Stimulated activated CD8-positive, alpha-beta memory T cell treated with anti-CD3 and anti-CD28 coated beads, Interleukin-15, amount 100 ng/mL, for 1 hour (primary cell): ENCODE measurements around the gene ANTXR2.
"Not testable (repeated sequence)": the region's sequence is repeated elsewhere in the genome, so short reads cannot be mapped to it uniquely, and the experiment has no call there.

ENCODE experiments used
- DNase-seq: peaks from one replicate; pipeline ENCODE4 v3.0.0-alpha.2; 2020; ENCODE audit warnings: low read depth

Gene ANTXR2

DNA sequence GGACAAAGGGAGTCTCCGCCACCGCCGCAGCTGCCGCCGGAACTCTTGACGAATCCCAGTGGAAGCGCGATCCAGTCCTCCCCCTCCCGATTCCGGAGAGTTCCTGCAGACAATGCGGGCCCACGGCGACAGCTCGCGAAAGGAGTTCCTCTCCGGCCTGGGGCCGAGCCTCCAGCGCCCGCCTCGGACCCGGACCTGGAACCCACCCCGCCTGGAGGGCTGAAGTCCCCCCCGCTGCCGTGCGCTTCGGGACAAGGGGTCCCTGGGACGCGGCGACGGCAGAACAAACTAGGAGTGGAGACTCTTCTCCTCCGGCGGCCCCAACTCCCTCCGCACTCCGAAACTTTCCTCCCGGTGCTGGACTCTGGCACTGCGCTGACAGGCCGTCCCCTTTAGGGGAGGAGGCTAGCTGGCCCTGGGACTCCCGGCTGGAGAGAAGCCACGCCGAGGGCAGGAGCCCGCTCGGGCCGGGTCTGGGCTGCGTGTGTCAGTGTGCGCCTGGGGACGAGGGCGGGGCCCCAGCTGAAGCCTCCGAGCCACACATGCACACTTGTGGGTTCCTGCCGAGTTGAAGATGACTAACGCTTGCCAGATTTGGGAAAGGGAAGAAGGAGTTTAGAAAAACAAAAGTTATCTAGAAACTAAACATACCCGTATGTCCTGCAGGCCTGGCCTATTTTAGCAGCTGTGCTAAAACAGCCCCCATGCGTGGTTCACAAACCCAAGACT lies at the start of gene ANTXR2:
Gene ANTXR2, minus strand, starts transcription at position 486 of the 729 bp plus-strand sequence. CDS start 669 bp downstream, outside the sequence.
- DNase-seq = no peak

DNA sequence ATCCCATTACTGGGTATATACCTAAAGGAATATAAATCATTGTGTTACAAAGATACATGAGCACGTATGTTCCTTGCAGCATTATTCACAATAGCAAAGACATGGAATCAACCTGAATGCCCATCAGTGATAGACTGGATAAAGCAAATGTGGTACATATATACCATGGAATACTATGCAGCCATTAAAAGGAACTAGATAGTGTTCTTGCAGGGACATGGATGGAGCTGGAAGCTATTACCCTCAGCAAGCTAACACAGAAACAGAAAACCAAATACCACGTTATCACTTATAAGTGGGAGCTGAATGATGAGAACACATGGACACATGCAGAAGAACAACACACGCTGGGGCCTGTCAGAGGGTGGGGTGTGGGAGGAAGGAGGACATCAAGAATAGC lies 48.8 kb upstream of the ANTXR2 start:
- DNase-seq = not testable (repeated sequence)

DNA sequence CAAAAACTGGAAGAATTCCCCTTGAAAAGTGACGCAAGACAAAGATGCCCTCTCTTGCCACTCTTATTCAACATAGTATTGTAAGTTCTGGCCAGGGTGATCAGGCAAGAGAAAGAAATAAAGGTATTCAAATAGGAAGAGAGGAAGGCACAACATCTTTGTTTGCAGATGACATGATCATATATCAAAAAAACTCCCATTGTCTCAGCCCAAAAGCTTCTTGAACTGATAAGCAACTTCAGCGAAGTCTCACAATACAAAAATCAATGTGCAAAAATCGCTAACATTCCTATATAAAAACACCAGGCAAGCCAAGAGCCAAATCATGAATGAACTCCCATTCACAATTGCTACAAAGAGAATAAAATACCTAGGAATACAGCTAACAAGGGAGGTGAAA lies 46.6 kb upstream of the ANTXR2 start:
- DNase-seq = not testable (repeated sequence)

DNA sequence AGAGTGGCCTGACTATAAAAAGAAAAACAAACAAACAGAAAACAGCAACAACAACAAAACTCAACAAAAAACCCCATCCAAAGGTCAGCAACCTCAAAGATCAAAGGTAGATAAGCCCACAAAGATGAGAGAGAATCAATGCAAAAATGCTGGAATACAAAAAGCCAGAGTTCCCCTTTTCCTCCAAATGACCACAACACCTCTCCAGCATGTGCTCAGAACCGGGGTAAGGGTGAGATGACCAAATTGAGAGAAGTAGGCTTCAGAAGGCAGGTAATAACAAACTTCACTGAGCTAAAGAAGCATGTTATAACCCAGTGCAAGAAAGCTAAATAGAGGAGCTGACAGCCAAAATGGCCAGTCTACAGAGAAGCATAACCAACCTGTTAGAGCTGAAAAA lies 43.5 kb upstream of the ANTXR2 start:
- no peak for DNase-seq

DNA sequence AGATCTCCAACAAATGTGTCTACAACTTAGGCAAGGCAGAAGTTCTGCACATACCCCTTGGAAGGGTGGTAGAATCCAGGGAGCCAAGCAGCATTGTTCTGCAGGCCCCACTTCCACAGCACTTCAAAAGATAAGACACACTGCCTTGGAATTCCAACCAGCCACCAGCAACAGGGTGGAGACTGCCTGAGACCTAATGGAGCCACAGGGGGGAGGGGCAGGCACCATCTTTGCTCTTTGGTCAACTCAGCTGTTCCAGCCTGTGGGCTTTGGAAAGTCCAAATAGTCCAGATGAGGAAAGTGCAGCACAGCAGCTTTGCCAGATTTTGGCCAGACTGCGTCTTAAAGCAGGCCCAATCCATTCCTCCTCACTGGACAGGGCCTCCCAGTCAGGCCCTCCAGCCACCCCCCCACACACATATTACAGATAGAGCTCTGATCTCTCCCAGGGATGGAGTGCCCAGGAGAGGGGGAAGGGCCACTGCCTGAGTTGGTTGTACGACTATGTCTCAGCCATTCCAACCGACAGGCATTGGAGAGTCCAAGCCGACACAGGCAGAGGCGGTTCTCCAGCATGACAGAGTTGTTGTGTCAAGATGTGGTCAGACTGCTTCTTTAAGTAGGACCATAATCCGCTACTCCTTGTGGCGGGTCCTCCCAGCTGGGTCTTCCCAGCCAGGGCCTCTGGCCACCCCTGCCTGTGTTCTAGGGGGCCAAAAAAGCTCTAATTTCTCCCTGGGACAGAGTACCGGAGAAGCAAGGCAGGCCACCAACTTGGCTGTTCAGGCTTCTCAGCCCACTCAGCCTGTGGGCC lies 42.5 kb upstream of the ANTXR2 start:
- DNase-seq = no peak

DNA sequence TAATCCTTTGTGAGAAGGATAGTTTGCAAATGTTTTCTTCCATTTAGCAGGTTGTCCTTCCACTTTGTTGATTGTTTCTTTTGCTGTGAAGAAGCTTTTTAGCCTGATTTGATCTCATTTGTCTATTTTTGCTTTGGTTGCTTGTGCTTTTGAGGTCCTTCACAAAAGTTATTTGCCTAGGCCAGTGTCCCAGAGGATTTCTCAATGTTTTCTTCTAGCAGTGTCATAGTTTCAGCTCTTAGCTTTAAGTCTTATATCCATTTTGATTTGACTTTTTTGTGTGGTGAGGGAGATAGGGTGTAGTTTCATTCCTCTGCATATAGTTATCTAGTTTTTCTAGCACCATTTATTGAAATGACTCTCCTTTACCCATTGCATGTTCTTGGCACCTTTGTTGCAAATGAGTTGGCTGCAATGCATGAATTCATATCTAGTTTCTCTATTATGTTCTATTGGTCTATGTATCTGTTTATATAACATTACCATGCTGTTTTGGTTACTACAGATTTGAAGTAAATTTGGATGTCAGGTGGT lies 41.8 kb upstream of the ANTXR2 start:
- DNase-seq = no peak

DNA sequence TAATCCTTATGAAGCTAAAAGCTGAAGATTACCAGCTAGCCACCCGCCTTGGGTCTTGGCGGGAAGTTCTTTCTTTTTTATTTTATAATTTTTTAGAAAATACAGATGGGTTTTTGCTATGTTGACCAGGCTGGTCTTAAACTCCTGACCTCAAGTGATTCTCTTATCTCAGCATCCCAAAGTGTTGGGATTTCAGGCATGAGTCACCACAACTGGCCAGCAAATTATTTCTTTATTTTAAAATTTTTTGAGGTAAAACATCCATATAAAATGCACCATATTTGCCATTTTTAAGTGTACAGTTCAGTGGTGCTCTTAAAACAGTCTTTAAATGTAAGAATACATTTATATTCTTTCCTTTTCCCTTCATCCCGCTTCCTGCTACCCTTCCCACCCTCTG lies 40.6 kb upstream of the ANTXR2 start:
- DNase-seq = no peak

DNA sequence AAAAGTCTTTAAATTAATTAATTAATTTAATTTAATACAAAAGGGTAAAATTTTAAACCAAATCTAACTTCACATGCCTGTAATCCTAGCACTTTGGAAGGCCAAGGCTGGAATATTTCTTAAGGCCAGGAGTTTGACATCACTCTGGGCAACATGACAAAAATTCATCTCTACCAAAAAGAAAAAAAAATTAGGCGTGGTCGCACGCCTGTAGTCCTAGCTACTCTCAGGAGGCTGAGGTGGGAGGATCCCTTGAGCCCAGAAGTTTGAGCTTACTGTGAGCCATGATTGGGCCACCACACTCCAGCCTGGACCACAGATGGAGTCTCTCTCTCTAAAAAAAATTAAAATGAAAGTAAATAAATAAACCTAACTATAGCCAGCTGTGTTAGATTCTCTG lies 39.2 kb upstream of the ANTXR2 start:
- no peak for DNase-seq

DNA sequence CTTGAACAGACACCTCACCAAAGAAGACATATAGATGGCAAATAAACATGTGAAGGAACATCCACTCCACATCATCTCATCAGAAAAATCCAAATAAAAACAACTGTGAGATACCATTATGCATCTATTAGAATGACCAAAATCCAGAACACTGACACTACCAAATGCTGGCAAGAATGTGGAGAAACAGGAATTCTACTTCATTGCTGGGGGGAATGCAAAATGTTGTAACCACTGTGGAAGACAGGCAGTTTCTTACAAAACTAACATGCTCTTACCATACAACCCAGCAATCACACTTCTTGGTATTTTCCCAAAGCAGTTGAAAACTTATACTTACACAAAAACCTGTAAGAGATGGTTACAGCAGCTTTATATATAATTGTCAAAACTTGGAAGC lies 38.2 kb upstream of the ANTXR2 start:
- DNase-seq = no peak

DNA sequence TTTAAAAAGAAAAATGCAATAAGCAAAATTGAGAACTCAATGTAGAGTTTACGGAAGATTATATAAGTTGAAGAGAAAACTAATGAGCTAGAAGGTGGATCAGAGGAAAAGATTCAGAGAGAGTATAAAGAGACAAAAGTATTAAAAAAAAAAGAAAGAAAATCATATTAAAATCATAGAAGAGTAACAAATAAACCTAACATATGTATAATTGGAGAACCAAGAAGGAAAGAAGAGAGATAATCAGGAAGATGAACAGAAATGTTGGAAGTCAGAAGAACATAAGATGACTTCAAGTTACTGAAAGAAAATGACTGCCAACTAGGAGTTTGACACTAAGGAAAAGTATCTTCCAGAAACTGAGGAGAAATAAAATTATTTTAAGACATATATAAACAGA lies 34.3 kb upstream of the ANTXR2 start:
- no peak for DNase-seq

DNA sequence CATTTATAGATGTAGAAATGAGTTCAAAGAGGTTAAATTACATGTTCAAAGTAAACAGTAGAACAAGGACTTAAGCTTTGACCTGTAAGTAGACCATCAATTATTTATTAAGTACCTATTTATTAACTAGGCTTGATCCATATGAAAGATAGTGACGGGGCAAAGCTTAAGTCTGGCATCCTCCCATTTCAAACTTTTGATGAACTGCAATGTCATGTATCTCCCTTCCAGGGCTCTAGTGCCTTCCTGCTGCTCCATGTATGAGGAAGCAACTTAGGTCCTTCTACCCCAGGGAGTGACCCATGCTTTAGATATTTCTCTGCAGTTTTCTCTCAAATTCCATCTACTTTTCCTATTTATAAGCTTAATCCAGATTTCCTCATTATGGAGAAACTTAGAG lies 31.9 kb upstream of the ANTXR2 start:
- DNase-seq = no peak

DNA sequence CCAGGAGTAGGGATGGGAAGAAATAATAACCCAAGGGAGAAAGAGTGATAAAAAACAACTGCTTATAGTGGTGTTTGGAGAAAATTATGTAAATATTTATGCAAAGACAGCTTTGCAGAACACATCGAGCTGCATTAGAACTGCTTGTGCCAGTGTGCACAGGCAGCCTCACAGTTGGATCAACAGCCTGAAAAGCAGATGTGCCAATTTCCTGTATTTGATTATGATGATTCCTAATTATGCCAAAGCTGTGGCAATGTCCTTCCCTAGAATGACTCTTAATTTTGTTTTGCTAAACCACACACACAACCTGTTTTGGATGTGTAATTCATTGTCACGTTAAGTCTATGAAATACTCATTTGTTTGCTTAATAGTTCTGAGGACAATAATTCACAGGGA lies 30.6 kb upstream of the ANTXR2 start:
- DNase-seq = no peak

DNA sequence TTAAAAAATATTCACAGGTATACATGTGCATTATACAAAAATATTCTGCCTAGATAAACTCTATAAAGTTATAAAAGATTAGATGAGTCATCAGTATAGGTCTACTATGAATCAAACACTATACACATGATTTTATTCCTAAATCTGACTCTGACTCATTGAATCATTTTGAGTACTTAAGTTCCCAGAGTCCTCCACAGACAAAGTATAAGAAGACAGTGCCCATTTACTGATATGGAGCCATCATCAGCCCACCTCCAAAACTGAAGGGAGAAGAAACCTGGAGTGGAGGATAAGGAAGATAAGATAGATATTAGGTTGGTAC lies 28.7 kb upstream of the ANTXR2 start:
- DNase-seq = no peak

DNA sequence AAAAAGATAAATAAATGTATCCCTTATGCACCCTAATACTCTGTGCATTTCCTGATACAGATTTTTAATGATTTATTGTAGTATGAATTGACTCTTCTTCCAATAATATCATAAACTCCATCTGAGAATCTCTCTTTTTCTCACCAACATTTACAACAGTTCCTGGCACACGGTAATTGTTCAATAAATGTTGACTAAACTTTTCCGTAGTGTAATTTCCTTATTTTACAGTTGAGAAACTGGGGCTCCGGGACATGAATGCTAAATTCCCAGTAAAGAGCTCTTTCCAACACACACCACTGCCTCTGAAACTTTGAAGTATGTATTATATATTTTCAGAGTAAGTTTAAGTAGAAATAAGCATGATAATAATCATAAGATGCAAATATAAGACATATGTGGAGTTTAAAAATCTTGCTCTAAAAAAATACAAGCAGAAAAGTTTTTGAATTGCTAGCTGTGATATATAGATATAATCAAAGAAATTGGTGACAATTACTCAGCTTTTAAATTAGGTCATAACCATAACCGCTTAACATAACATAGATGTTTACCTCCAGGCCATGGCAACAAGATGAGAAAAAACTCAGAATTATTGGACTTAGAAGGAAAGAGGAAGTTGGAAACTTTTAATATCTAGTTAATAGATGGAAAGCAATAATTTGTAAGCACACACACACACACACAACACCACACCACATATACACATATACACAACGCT lies 28.2 kb upstream of the ANTXR2 start:
- DNase-seq = no peak

DNA sequence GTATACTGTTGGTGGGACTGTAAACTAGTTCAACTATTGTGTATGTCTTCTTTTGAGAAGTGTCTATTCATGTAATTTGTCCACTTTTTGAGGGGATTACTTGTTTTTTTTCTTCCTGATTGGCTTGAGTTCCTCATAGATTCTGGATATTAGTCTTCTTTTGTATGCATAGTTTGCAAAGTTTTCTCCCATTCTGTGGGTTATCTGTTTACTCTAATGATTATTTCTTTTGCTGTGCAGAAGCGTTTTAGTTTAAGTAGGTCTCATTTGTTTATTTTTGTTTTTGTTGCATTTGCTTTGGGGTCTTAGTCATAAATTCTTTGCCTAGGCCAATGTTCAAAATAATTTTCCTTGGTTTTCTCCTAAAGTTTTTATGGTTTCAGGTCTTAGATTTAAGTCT lies 26.6 kb upstream of the ANTXR2 start:
- no peak for DNase-seq

DNA sequence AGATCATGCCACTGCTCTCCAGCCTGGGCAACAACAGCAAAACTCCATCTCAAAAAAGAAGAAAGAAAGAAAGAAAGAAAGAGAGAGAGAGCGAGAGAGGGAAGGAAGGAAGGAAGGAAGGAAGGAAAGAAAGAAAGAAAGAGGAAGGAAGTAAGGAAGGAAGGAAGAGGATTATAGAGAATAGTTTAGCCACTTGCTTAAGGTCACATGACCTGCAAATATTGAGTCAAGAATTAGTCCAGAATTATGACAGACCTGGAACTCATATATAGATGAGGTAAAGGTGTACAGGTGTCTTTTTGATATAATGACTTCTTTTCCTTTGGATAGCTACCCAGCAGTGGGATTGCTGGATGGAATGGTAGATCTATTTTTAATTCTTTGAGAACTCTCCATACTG lies 25.6 kb upstream of the ANTXR2 start:
- no peak for DNase-seq

DNA sequence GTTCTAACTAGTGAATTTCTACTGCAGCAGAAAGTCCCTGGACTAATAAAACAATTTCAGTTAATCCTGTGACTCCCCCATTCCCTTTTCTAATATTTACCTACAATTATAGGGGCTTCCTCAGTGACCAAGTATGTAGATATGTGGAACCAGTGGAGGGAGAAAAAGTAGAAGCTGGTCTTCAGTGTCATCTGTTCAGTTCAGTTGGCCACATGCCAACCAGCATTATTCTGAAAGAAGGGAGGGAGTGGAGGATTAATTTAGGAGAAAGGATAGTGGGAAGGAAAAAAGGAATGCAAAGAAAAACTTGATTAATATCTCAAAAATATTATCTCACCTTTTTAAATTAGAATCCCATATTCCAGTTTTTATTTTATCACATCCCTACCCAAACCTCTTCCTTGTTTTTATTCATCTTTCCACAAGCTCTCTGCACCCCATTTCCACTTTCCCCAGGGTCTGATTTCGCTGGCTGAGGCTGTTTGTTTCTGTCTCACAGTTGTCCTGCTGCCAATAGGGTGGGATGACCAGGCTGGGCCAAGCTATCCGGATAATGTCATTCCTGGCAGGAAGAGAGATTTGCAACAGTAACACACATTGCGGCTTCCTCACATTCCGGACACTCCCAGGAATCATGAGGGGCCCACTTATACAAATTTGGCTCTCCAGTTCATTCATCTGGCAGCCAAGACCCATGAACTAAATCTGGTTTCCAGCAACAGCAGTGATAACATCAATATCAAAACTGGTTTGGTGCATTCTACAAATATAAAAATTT lies 24.6 kb upstream of the ANTXR2 start:
- no peak for DNase-seq

DNA sequence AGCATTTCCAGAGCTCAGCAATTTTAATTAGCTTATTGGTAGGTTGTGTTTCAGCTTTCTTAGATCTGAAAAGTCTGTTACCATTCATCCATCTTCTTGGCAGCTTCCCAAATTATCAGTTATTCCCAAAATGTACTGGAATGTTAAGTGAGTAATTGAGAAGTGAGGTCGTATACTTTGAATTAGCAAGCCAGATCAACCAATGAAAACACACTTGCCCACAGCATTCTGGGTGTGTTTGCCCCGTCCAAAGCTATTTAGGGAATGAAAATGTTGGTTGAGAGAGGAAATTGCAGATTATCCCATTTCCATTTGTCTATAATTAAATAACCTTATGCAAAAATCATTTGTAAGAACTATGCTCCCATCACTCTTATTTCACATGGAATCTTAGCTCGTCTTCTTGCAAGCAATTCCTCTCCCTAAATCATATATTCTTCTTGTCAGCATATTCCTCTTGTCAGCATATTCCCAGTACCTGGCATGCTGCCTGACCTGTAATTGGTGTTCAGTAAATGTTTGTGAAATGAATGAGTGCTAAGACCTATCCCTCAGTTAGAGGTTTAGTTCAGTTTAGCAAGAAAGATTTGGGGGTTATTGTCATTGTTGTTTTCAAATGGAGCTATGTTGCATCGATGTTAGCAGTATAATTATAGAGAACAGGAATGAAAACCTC lies 23.3 kb upstream of the ANTXR2 start:
- no peak for DNase-seq

DNA sequence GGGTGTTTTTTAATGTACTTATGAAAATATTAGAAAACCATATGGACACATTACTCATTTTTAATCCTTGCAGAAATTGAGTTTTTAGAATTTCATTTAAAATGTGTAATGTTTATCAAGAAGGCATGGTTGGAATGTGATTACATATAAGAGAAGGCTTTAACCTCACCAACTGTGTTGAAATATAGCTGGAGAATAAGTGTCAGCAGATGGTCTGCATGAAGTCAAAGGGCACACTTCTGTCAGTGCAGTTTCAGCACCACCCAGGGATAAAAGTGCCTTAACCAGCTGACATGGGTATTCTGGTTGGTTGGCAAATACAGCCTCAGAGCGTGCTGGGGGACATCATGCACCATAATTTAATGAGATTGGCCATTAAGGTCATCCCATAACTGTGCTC lies 21.2 kb upstream of the ANTXR2 start:
- no peak for DNase-seq

DNA sequence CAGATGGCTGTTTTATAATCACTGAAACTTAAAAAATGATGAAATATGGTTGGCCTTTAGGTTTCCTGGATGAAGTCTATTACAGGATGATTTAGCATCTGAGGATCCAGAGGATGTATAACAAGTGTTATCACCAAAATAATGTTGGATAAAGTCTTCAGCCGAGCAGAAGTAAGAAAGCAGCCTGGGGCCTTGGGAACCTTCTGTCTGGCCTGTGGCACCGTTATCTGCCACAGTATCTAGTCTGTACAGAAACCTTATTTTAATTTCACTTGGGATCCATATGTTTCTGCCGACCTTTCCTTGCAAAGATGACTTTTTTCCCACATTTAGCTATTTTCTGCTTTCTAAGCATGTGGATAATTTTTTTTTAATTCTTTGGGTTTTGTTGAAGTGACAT lies 20.5 kb upstream of the ANTXR2 start:
- no peak for DNase-seq

DNA sequence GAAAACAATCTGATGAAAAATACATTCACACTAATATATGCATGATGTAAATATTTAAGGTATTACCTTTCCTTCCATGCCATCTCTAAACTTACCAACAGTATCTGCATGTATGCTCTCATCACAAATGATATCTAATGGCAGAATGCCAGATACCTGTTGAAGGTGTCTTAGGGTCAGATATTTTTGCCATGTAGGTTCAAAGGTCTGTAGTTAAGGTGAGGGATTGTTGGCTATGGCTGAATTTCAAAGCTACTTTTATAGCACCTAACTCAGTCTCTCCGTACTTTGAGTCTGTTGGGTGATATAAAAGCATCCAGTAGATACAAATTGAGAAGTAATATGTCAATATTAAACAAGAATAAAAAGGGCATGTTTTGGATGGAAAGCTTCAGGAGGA lies 19.8 kb upstream of the ANTXR2 start:
- no peak for DNase-seq

DNA sequence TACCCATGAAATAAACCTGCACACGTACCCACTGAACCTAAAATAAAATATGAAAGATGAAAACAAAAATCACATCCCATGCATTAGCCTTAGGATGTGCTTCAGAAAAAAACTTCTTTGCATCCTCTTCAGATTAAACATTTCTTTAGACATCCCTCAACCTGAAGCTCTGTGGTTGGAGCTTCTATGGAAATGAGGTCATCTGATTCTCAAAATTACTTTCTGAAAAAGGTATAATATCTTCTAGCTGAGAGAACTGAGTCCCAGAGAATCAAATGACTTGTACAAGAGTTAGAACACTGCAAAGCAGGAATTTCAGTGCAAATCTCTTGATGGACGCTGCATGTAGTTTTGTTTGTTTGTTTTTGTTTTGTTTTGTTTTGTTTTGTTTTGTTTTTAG lies 19.1 kb upstream of the ANTXR2 start:
- no peak for DNase-seq
